ENCODE measurements around the gene AQP7.

DNA sequence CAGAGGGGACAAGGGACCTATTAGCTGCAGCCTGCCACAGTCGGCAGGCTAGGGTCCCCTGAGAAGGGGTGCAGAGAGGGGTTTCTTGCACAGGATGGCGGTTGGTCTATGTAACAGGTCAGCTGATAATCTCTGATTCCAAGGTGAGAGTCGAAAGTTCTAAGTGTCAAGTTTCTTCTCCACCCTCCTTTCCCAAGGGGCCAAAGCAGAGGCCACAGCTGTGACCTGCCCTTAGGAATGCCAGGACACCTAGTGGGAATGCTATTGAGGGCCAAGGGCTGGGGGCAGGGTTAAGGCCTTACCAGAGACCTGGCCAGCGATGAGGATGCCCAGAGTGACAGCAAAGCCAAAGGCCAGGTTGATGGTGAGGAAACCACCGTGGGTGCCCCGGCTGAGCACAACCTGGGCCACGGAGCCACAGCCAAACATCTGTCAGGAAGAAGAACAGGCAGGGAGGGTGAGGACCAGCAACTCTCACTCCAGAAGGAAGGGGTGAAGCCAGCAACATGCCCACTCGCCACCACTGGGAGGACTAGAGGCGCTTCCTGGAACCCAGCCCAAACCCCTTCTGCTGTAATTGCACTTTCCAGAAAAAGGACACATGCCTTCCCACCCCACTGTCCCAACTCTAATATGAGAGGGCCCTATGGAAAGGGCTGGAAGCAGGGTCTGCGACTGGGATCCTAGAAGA is 41.2 kb upstream of the AQP7 start:
- TF ChIP-seq POLR2A (IDR thresholded peaks at IDR 0.05; ENCODE audit: low read length), result no peak
- no peak for TF ChIP-seq GATA1 (IDR thresholded peaks at IDR 0.05; ENCODE audit: low read depth, low read length)

All from erythroblast (primary cell).